ENCODE measurements around the gene NIFK. TPM values are rescaled to one million over a fixed set of nuclear protein-coding genes. Genes with fewer than 3 reads are reported as not detected.

Gene NIFK
- total and polyA plus RNA-seq, 2 donors (not counting 3 experiments of a cell fraction or from before 2014, with no cell fraction given): 10.7 to 59.7 TPM

DNA sequence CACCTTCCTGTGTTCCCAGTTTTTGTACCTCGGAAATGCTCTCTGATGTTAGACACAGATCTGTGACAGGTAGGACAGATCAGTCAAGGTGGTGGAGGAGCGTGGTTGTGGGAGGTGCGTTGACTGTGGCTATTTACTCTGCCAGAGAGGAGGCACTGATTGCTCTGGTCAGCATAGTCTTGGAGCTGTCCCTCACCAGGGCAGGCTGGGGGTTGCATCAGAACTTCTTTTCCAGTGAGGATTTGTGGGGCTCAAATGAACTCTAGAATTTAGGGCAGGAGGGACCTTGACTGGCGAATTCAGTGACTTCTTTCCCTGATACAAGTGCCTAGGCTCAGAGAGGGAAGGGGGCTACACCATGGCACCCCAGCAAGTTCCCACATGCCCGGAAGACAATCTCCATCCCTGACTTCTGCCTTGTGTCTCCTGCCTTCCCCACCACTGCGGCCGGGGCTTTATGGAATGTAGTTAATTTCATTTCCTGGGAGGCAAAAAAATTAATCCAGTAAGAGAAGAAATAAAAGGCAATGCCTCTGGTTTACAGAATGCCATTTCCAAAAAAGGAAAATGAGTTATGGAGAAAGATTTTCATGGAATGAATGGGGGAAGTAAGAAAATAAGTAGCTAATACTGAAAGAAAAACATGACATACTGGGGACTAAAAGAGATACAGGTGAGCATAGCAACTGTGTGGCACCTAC lies 26.1 kb downstream of the NIFK start:
- Histone ChIP-seq H3K9me3 (replicated peaks; ENCODE audit: control insufficient read depth, insufficient read depth, low read length) (no peaks in the 10 kb centered on the region), H3K4me2 (ENCODE audit: insufficient read depth, low read length) (no peak overlapping the region), H3K27me3 (ENCODE audit: control insufficient read depth in 2 of 2, insufficient read depth in 2 of 2, low read length in 2 of 2) (peaks cover 3 to 10% of the 10 kb centered on the region in 2 experiments), H3K4me3 (replicated peaks in 1 of 3; ENCODE audit: insufficient read depth in 1 of 3, low read depth in 1 of 3, low read length in 3 of 3) (no peak overlapping the region), H2AFZ (ENCODE audit: low read depth, low read length) (no peak overlapping the region), H3K9me1 (replicated peaks; ENCODE audit: control insufficient read depth, extremely low read depth, insufficient read depth, low read length) (no peaks in the 10 kb centered on the region), H3K36me3 (ENCODE audit: control insufficient read depth in 2 of 2, extremely low read depth in 1 of 2, insufficient read depth in 2 of 2, low read length in 2 of 2) (no peaks in the 10 kb centered on the region), H3K4me1 (ENCODE audit: control insufficient read depth, extremely low read depth, insufficient read depth, low read length) (no peaks in the 10 kb centered on the region), H3K27ac (ENCODE audit: insufficient read depth, low read depth, low read length) (no peak overlapping the region), H4K20me1 (replicated peaks; ENCODE audit: control insufficient read depth, extremely low read depth, insufficient read depth, low read length) (no peaks in the 10 kb centered on the region), H3K79me2 (ENCODE audit: control insufficient read depth, insufficient read depth, low read length) (no peaks in the 10 kb centered on the region), H3K9ac (replicated peaks; ENCODE audit: extremely low read depth, insufficient read depth, low read length) (no peak overlapping the region)
- CTCF ChIA-PET: no interaction called here
- FAIRE-seq: no peak
- dilution Hi-C loops (cut with MboI; ENCODE audit: extremely low pct_ligation_motif_present, low sequenced_read_pairs): no loop called here
- TF ChIP-seq JUN (IDR thresholded peaks at IDR 0.05; ENCODE audit: borderline replicate concordance, insufficient read depth, insufficient read length, low read depth): no peak
- TF ChIP-seq POLR2A (IDR thresholded peaks at IDR 0.05; ENCODE audit: low read depth, low read length): no peak
- TF ChIP-seq POLR2AphosphoS5 (IDR thresholded peaks at IDR 0.05; ENCODE audit: insufficient read depth, low read depth, low read length): no peak
- no peak for TF ChIP-seq GATA2 (IDR thresholded peaks at IDR 0.05; ENCODE audit: insufficient read depth, insufficient read length, low read depth, low read length)
- no peak for TF ChIP-seq MYC (IDR thresholded peaks at IDR 0.05; ENCODE audit: low read depth, low read length)
- TF ChIP-seq, protein P1, sequence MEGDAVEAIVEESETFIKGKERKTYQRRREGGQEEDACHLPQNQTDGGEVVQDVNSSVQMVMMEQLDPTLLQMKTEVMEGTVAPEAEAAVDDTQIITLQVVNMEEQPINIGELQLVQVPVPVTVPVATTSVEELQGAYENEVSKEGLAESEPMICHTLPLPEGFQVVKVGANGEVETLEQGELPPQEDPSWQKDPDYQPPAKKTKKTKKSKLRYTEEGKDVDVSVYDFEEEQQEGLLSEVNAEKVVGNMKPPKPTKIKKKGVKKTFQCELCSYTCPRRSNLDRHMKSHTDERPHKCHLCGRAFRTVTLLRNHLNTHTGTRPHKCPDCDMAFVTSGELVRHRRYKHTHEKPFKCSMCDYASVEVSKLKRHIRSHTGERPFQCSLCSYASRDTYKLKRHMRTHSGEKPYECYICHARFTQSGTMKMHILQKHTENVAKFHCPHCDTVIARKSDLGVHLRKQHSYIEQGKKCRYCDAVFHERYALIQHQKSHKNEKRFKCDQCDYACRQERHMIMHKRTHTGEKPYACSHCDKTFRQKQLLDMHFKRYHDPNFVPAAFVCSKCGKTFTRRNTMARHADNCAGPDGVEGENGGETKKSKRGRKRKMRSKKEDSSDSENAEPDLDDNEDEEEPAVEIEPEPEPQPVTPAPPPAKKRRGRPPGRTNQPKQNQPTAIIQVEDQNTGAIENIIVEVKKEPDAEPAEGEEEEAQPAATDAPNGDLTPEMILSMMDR (IDR thresholded peaks at IDR 0.05; ENCODE audit: extremely low read depth in 1 of 2, insufficient read depth in 1 of 2, low read depth in 1 of 2, low read length in 2 of 2): no peak
- no peak for TF ChIP-seq FOS (IDR thresholded peaks at IDR 0.05; ENCODE audit: borderline replicate concordance, insufficient read depth, low read length)
- TF ChIP-seq, protein P2, sequence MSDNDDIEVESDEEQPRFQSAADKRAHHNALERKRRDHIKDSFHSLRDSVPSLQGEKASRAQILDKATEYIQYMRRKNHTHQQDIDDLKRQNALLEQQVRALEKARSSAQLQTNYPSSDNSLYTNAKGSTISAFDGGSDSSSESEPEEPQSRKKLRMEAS (IDR thresholded peaks at IDR 0.05; ENCODE audit: insufficient read depth, insufficient read length): no peak
- no peak for TF ChIP-seq EZH2 (IDR thresholded peaks at IDR 0.05; ENCODE audit: borderline replicate concordance, low read depth, low read length, severe bottlenecking)
- no TSS peak for BruUV-seq (replicated peaks)
- POLR2A ChIA-PET: no interaction called here
- intact Hi-C loops (cut with micrococcal nuclease): loop anchor here (10.0 kb wide), 1 partner anchor 616 kb away; no protein-coding TSS in a partner anchor
- no peak for DNase-seq (ENCODE audit: low read depth, low spot score)

Measured in endothelial cell of umbilical vein (primary cell).